ENCODE data around the gene NOL9. TPM values are rescaled to one million over a fixed set of nuclear protein-coding genes. Genes with fewer than 3 reads are reported as not detected.
"Not testable (repeated sequence)": the region's sequence is repeated elsewhere in the genome, so short reads cannot be mapped to it uniquely, and the experiment has no call there.

The NOL9 gene
- total and polyA plus RNA-seq, 2 of the 13 experiments (the other 11 are each of a cell fraction or from before 2014, with no cell fraction given), result 18.0 to 24.7 TPM

DNA sequence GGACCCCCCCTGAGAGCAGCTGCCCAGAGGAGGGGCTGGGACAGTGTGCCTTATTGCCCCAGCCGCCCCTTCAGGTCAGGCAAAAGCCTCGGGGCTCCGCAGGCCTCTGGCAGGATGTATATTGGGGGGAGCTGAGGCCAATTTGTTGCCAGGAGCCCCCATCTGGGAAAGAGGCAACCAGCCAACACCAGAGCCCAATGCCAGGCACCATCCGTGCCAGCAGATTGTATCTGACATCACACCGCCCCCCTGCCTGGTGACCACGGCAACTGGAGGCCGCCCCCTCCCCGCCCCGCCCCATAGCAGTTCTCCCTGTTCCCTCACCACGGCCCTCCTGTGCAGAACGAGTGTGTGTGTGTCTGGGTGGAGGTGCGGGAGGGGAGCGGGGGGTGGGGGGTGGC is 59.3 kb downstream of the NOL9 start (continued):
- no peak for TF ChIP-seq NFIC (IDR thresholded peaks at IDR 0.05; ENCODE audit: low read length)

GRCh38 chr1:6494627-6495026 is 59.7 kb downstream of the NOL9 start:
- no peak overlapping the region for H3K9ac ChIP-seq (ENCODE audit: insufficient read depth, low read depth, low read length)
- ChIA-PET POLR2A (no interaction called here), CTCF (ENCODE audit: low intra/inter-chr PET ratio, low total read pairs) (interaction anchor here (1.1 kb wide), 1 partner anchor 8 kb away, joined by 3 read pairs; no protein-coding TSS in a partner anchor)
- H3K4me1 ChIP-seq (ENCODE audit: insufficient read depth, low read length), result peaks cover 39% of the 10 kb centered on the region
- no peaks in the 10 kb centered on the region for H3K9me3 ChIP-seq (ENCODE audit: low read length)
- no peaks in the 10 kb centered on the region for H4K20me1 ChIP-seq (ENCODE audit: insufficient read depth, low read length)
- TF ChIP-seq, protein P1, sequence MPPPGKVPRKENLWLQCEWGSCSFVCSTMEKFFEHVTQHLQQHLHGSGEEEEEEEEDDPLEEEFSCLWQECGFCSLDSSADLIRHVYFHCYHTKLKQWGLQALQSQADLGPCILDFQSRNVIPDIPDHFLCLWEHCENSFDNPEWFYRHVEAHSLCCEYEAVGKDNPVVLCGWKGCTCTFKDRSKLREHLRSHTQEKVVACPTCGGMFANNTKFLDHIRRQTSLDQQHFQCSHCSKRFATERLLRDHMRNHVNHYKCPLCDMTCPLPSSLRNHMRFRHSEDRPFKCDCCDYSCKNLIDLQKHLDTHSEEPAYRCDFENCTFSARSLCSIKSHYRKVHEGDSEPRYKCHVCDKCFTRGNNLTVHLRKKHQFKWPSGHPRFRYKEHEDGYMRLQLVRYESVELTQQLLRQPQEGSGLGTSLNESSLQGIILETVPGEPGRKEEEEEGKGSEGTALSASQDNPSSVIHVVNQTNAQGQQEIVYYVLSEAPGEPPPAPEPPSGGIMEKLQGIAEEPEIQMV (CRISPR knock-in tag; IDR thresholded peaks at IDR 0.05; ENCODE audit: low read depth), result no peak
- TF ChIP-seq ZFP36 (IDR thresholded peaks at IDR 0.05; ENCODE audit: borderline replicate concordance, low read depth, low read length, partially characterized antibody) (peak; percentile 72), ZNF383 (CRISPR knock-in tag; IDR thresholded peaks at IDR 0.05; ENCODE audit: borderline replicate concordance) (no peak), ZMYM3 (CRISPR knock-in tag; IDR thresholded peaks at IDR 0.05) (0 out of 2 replicates have a peak, but pooled peaks have one; percentile 23), MYPOP (CRISPR knock-in tag; IDR thresholded peaks at IDR 0.05) (no peak)
- 57% methylated on average over 4 of the region's 4 CpGs for WGBS (ENCODE audit: low lambda C conversion rate)
- H3K27ac ChIP-seq (ENCODE audit: extremely low read length, insufficient read depth, low read length), result no peak overlapping the region
- in situ Hi-C loops (cut with HindIII; ENCODE audit: extremely low pct_ligation_motif_present, low pct_unique_long_range_greater_than_20kb), result loop anchor here (25.0 kb wide), 1 partner anchor 718 kb away; no protein-coding TSS in a partner anchor
- peaks cover 12 to 22% of the 10 kb centered on the region in 2 experiments; a peak in 4 of 5 replicates for H3K27me3 ChIP-seq (ENCODE audit: control insufficient read depth in 1 of 2, insufficient read depth in 2 of 2, low read length in 2 of 2)
- no peaks in the 10 kb centered on the region for H3K36me3 ChIP-seq (replicated peaks in 1 of 2; ENCODE audit: control insufficient read depth in 1 of 2, insufficient read depth in 2 of 2, low read length in 2 of 2)
- H3K4me2 ChIP-seq (ENCODE audit: low read depth, low read length), result no peak overlapping the region
- H3K79me2 ChIP-seq (ENCODE audit: insufficient read depth, low read length), result no peaks in the 10 kb centered on the region
- H3K4me3 ChIP-seq (replicated peaks in 1 of 3; ENCODE audit: insufficient read depth in 1 of 3, low read depth in 2 of 3, low read length in 3 of 3), result no peak overlapping the region
- FAIRE-seq (no peak), DNase-seq (ENCODE audit: low spot score) (no peak), ATAC-seq (no peak)
- intact Hi-C loops (cut with micrococcal nuclease; ENCODE audit: unreplicated experiment), result no loop called here
- H2AFZ ChIP-seq (ENCODE audit: low read length), result no peak overlapping the region
- no TSS peak for BruUV-seq (replicated peaks)

- H2AFZ ChIP-seq (ENCODE audit: low read length); DNase-seq (ENCODE audit: low spot score); H3K4me3 ChIP-seq (replicated peaks in 1 of 3; ENCODE audit: insufficient read depth in 1 of 3, low read depth in 2 of 3, low read length in 3 of 3); ATAC-seq; CTCF ChIA-PET (ENCODE audit: low intra/inter-chr PET ratio, low total read pairs); POLR2A ChIA-PET; intact Hi-C loops (cut with micrococcal nuclease; ENCODE audit: unreplicated experiment); FAIRE-seq; BruUV-seq (replicated peaks); H4K20me1 ChIP-seq (ENCODE audit: insufficient read depth, low read length); H3K27ac ChIP-seq (ENCODE audit: extremely low read length, insufficient read depth, low read length); H3K9me3 ChIP-seq (ENCODE audit: low read length); H3K9ac ChIP-seq (ENCODE audit: insufficient read depth, low read depth, low read length); H3K79me2 ChIP-seq (ENCODE audit: insufficient read depth, low read length); H3K4me2 ChIP-seq (ENCODE audit: low read depth, low read length); H3K36me3 ChIP-seq (replicated peaks in 1 of 2; ENCODE audit: control insufficient read depth in 1 of 2, insufficient read depth in 2 of 2, low read length in 2 of 2): not testable (repeated sequence)
- H3K27me3 ChIP-seq (ENCODE audit: control insufficient read depth in 1 of 2, insufficient read depth in 2 of 2, low read length in 2 of 2), result peaks cover 9 to 14% of the 10 kb centered on the region in 2 experiments; a peak in 4 of 5 replicates
- peaks cover 41% of the 10 kb centered on the region for H3K4me1 ChIP-seq (ENCODE audit: insufficient read depth, low read length)
- in situ Hi-C loops (cut with HindIII; ENCODE audit: extremely low pct_ligation_motif_present, low pct_unique_long_range_greater_than_20kb), result loop anchor here (25.0 kb wide), 1 partner anchor 718 kb away; no protein-coding TSS in a partner anchor
- WGBS (ENCODE audit: low lambda C conversion rate), result 80% methylated on average over 4 of the region's 4 CpGs
These were observed 60.5 kb downstream of the NOL9 start for GRCh38 chr1:6493834-6494223.
